GM19467 (cell line): ENCODE measurements around the gene EPN1.

ENCODE experiments used
- ATAC-seq: cut with Tn5 transposase; IDR thresholded peaks from one replicate; pipeline ENCODE4 v1.9.1; 2021; ENCODE audit warnings: mild to moderate bottlenecking, moderate library complexity; ENCODE audit not compliant: unreplicated experiment

The EPN1 gene

DNA sequence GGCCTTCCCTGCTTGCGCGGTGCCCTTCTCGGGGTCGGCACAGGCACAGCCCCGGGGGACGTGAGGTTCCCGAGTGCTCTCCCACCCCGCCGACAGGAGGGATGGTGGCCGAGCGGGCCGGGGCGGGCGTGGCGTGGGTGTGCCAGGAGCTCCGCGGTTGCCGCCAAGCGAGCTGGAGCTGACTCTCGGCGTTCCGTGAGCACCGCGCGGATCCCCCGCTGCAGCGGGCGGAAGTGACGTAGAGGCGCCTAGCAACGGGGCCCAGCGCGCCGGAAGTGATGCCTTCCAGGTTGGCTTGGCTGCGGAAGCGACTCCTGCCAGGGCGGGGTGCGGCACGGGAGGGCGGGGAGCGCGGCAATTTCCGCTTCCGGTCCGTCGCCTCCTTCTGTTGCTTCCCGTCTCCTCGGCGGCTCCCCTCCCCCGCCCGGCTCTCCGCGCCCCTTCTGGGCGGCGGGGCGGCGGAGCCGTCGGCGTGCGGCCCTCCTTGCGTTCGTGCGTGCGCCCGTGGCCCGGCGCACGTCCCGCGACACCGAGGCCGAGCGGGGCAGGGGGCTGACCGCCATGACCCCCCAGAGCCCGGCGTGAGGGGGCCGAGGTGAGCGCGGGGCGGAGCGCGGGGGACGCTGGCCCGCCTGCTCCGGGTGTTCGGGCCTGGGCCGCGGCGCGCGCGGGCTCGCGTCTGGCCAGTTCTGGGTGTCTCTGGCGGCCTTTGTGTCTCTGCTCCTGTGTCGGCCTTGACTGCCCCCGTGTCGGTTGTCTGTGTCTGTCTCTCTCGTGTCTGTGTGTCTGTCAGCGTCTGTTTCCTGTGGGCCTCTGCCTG lies at the start of gene EPN1:
Gene EPN1, plus strand, starts transcription at position 386 of the 820 bp plus-strand sequence. CDS start 3,402 bp downstream, outside the sequence.
- peak; percentile 65 for ATAC-seq

DNA sequence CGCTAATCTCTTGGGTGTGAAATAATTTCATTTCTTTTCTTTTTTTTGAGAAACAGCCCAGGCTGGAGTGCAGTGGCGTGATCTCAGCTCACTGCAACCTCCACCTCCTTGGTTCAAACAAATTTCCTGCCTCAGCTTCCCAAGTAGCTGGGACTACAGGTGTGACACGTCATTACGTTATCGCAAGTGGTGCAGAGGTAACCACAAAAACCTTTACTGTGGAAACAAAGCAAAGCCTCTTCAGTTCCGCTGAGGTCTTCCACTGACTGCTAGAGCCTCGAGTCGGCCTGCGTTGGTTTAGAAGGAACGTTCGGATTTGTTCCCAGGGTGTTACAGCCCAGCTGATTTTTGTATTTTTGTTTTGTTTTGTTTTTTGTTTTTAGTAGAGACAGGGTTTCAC lies 48.7 kb upstream of the EPN1 start:
- ATAC-seq = no peak

DNA sequence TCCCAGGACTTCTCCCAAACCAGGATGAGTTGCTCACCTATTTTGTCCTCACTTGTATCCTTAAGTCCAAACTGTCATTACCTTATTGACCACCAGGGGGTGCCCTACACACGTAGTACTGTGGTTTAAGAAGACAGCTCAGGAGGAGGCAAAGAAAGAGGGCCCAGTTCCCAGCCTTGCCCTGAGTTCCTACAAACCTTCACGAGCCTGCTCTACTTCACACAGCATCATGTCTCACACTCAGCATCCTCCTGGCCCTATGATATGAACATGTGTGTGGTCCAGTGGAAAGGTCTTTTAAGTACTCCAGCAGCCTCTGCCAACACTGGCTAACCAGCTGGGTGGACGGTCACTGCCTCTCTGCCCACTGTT lies 42.6 kb upstream of the EPN1 start:
- no peak for ATAC-seq

DNA sequence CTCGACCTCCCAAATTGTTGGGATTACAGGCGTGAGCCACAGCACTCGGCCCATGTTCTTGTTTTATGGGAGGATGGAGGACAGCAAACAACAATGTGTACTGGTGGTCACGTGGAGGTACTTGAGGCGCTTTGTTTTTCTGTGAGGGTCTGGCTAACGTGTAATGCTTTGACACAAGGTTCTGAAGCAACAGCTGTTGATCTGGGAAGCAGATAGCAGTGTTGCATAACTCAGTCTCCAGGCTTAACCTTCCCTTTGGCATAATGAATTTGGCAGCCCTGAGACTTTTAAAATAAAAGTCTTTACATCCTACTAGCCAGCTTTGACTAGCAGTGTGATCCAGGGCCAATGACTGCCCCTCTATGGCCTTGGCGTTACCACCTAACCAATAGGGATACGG lies 41.2 kb upstream of the EPN1 start:
- no peak for ATAC-seq

DNA sequence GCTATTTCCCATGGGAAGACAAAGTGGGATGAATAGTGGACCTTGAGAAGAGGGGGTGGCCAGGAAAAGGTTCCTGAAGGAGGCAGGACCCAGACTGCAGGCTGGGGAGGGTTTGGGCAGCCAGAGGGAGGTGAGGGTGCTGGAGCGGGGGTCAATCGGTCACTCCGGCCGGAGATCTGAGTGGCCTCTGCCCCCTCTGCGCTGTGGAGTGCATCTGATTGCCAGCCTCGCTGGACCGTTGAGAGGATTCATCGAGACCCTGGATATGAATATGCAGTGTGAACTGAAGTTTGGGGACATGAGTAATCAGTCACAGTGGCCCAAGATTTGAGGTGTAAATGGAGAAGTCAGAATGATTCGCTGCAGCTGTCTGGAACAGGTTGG lies 39.7 kb upstream of the EPN1 start:
- ATAC-seq = no peak

DNA sequence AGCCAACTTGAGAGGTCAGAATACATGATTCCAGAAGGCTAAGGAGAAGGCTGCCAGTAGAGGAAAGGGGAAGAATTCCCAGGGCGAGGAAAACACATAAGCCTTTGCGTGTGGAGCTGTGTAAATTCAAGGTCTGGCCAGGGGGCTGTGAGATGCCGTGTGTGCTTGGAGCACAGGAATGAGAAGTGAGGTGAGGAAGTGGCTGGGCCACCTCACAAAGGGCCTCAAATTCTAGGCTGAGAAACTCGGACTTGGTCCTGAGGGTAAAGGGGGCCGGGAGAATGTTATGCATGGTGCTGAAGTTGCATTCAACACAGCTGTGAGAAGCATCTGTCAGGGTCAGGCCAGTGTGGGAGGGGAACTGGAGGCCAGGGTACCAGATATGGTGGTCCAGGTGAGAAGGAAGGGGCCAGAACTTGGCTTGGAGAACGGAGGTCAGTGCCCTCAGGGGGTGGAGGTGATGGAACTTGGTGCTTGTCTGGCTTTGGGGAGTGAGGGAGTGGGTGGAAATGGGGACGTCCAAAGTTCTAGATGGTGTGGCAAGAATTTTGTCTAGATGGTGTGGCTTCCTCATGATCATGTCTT lies 39.1 kb upstream of the EPN1 start:
- ATAC-seq = no peak

DNA sequence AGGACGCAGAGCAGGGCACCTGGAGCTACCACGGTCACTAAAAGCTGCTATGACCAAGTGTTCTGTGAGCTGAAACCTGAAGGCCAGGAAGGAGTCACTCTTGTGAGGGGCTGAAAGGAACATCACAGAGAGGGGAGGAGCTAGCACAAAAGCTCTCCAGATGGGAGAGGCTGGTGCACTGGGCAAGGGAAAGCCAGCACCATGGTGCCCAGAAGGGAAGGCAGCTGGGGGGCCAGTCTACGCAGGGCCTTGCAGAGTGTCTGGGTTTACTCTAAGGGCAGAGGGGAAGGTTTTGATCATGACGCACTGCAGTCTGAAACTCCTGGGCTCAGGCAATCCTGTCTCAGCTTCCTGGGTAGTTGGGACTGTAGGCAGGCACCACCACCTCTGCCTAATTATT lies 38.3 kb upstream of the EPN1 start:
- ATAC-seq = no peak

DNA sequence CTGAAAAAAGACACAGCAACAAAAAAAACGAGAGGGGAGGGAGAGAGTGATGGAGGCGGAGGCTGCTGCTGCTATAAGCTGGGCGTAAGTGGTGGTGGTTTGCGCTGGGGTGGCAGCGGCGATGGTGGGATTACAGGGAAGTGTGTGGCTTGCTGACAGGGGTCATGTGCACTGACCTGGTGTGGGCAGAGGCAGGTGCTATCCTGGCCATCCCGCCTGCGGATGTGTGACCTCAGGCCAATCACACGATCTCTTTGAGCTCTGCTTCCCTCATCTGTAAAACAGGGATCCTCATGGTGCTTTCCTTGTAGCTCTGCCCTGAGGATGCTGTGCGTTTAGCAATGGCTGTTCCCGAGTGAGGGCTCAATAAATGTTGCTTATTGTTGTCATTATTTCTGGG lies 37.5 kb upstream of the EPN1 start:
- ATAC-seq = no peak

DNA sequence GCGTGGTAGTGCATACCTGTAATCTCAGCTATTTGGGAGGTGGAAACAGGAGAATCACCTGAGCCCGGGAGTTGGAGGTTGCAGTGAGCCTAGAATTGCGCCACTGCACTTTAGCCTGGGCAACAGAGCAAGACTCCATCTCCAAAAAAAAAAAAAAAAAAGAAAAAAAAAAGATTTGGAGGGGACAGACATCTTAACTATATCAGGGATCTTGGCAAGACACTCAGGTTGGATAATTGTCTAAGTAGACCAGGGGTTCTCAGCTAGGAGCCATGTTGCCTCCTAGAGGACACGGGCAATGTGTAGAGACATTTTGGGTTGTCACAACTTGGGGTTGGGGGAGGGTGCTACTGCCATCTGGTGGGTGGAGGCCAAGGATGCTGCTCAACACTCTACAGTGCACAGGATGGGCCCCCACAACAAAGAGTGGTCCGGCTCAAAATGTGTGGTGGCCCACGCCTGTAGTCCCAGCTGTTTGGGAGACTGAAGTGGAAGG lies 36.1 kb upstream of the EPN1 start:
- ATAC-seq = no peak

DNA sequence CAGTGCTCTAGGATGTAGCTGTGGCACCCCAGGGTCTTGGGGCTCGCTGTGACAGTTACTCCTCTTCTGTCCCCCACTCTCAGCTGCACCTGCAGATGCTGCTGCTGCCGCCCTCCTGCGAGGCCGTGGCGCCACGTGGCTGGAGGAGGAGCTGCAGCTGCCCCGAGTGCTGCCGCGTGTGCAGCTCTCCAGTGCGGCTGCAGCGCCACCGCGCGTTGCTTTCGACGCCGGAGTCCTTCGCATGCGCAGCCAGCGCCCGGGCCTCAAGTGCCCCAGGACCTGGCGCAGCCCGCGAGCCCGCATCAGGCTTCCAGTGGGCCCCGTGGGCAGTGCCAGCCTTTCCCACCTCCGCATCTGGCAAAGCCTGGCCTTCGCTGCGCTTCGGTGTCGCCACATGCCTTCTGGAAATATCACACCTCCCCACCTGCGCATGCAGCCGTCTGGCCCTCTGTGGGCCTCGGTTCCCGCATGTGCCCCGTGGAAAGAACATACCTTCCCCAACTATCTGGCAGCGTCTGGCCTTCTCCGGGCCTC lies 34.9 kb upstream of the EPN1 start:
- ATAC-seq = no peak

DNA sequence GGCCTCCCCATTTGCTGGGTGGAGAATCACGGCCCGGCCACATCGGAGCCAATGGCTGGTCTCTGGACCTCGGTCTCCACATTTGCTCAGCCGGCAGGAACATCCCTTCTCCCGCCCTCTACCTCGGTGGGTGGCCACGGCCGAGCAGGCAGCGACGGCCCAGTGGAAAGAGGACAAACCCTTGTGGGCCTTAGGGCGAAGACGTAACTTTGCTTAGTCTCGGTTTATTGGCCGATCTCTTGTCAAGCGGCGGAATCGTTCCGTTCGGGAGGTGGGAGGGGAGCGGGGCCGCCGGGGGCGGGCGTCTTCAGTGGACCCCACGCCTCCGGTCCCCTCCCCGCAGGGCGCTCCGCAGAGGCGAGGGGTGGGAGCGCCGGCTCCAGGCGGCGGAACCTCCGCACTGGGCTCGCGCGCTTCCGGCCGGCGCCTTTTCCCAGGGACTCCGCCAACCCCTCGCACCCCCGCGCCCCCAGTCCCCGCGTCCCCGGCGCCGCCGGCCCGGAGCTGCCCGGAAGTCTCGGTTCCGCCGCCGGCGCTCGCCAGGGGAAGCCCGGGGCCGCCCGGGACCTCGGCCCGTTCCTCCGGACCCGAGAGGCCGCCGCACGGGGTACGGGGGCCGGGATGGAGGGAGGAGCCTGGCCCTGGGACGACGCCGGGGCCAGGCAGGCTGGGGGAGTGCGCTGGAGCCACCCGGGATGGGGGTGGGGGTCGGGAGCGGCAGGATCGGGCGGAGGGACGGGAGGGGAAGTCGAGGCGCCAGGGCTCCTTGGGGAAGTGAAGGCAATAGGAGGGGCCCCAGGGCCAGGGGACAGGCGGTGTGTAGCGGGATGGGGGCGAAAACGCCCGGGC lies 34.2 kb upstream of the EPN1 start, which contains the start of gene ZNF580:
Gene ZNF580, plus strand, starts transcription at position 426 of the 849 bp plus-strand sequence. CDS start 1,507 bp downstream, outside the sequence.
- no peak for ATAC-seq

DNA sequence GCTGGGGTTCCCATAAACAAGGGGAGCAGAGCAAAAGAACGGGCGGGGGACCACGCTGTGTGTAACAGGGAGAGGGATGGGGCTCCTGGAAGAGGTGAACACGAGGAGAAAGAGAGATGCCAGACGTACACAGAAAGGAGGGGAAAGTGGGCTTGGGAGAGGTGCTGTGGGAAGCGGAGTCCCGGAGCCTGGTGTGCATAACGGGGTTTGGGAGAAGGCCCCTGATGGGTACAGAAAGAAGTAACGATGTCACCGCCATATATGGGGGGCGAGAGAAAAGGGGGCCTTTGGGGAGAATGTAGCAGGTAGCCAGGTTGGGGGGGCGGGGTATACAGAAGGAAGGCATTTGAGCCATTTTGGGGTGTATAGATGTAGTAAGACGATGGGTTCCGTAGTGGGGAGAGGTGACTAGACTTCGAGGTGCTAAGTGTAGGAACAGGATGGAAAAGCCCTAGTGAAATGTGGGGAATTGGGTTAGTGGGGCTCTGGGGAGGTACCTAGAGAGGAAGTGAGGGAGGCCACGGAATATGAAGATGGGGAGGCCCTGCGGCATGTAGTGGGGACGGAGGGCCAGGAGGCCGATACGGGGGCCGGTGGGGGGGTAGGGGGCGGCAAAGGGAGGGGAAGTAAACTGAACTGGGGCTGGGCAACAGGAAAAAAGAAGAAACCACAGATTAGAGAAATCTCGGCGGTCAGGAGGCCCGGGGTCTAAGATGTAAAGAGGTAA lies 33.4 kb upstream of the EPN1 start:
- no peak for ATAC-seq

DNA sequence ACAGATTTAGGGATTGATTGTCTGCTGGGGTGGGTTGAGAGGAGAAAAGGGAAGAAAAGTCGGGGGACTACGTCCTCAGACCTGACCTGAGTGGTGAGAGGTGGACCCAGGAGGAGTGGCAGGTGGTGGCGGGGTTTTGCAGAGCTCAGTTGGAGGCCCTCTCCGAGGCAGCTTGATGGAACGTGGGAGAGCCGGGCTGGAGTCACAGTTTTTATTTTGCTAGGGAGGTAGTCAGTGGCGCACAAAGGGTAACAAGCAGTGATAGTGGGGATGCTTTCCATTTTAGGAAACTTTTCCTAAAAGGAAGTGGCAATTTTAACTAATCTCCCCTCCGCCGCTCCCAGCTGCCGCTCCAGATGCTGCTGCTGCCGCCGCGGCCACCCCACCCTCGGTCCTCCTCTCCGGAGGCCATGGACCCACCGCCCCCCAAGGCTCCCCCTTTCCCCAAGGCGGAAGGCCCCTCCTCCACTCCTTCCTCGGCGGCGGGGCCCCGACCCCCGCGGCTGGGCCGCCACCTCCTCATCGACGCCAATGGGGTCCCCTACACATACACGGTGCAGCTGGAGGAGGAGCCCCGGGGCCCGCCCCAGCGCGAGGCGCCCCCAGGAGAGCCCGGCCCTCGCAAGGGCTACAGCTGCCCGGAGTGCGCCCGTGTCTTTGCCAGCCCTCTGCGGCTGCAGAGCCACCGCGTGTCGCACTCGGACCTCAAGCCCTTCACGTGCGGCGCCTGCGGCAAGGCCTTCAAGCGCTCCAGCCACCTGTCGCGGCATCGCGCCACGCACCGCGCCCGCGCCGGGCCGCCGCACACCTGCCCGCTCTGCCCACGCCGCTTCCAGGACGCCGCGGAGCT lies 32.6 kb upstream of the EPN1 start:
- ATAC-seq = no peak

DNA sequence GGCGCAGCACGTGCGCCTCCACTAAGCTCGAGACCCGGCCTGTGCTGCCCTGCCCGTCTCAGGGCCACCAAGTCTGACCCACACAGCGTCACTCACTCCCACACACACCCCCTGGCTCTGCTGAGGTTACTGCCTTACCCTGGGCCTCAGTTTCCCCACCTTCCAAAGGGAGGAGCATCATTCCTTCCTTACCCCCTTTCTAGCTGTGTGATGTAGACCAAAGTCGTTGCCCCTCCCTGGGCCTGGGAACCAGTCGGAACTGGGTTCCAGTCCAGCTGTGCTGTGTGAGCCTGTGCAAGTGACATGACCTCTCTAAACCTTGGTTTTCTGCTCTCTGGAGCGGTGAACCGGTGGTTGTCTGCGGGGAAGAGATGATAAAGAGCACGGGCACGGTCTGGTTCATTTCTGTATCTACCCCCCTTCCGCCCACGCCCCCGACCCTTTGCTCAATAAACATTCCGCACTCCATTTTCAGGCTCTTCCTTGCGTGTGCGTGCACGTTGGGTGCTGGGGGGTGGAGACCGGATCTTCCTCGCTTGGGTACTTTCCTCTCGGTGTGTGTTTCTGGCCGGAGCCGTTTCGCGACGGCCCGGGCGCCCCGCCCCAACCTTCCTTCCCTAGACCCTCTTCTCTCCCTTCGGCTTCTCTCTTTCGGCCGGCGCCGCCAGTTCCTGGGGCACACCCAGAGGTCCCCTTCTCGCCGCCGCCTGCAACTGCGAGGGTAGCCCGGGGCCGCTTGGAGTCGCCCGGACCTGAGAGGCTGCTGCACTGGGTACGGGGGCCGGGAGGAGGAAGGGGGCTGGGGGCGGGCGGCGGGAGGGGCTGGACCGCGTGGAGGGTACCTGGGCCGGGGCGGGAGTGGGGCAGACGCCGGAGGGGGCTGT lies 31.8 kb upstream of the EPN1 start, which contains the start of gene ZNF581:
Gene ZNF581, plus strand, starts transcription at position 647 of the 884 bp plus-strand sequence. CDS start 923 bp downstream, outside the sequence.
- ATAC-seq = no peak

DNA sequence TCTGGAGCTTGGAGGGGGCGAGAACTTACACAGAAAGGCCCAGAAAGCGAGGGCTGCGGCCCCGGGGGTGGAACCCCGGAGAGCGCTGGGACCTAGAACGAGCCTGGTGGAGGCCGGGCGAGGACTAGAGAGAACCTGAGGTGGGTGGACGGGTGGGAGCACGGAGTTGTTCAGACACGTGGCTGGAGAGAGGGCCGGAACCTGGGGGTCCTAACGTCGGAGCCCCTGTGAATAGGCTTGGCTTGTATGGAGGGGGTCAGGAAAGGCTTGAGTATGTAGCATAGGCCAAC lies 31.2 kb upstream of the EPN1 start:
- ATAC-seq = no peak

DNA sequence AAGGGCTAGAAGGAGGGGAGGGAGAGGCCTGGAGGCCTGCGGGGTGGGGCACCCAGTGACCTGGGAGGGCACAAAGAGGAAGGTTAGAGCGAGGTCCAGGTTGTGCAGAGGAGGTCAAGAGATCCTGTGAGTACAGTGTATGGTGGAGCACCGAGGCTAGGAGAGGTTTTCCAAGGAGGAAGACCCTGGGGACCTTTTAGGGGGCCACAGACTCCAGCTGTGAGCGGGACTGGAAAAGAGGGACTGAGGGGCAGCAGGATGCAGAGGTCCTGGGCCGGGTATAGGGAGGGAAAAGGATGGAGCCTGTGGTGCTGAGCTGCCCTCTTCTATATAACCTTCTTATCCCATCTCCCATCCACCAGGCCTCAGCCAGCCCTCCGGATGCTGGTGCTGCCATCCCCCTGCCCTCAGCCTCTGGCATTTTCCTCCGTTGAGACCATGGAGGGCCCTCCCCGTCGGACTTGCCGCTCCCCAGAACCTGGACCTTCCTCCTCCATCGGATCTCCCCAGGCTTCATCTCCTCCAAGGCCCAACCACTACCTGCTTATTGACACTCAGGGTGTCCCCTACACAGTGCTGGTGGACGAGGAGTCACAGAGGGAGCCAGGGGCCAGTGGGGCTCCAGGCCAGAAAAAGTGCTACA lies 30.7 kb upstream of the EPN1 start:
- no peak for ATAC-seq

DNA sequence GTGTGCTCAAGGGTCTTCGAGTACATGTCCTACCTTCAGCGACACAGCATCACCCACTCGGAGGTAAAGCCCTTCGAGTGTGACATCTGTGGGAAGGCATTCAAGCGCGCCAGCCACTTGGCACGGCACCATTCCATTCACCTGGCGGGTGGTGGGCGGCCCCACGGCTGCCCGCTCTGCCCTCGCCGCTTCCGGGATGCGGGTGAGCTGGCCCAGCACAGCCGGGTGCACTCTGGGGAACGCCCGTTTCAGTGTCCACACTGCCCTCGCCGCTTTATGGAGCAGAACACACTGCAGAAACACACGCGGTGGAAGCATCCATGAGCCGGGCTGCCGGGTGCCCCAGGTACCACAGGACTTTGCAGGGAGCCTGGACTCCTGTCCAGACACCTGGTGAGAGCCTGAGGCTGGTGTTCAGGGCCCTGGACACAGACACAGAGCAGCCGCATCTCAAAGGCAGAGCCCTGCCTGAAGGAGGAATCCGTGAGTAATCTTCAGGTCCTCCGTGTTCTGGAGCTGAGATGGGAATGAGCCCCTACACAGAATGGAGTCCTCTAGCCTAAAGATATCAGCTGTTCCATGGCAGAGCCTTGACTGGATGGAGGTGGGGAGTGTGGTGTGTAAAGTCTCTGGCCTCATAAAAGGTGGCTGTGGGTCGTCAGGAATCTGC lies 30.0 kb upstream of the EPN1 start:
- ATAC-seq = no peak

DNA sequence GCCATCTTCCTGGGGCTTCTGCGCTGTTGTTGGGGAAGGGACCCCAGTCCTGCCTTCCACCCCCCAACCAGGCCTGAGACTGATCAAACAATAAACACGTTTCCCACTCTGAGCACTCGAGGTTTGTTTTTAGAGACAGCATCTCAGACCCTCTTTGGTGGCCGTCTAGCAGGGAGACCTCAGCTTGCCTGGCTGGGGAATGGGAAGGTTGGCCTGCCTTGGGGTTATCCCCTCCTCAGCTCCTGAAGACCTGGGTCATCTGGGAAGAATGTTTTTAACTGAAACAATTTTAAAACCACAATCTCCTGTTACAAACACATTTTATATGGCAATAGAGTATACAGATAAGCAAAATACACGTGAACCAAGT lies 29.5 kb upstream of the EPN1 start:
- no peak for ATAC-seq
